Glomerular visceral epithelial cell (primary cell): ENCODE measurements around the gene ZNF326.

Experiments used
- DNase-seq: peaks from one replicate; pipeline ENCODE4 v3.0.0-alpha.2; 2016; ENCODE audit errors: extremely low spot score

The ZNF326 gene

GRCh38 chr1:90074566-90074965 lies 79.7 kb downstream of the ZNF326 start:
- DNase-seq = no peak

GRCh38 chr1:90074970-90075391 lies 80.1 kb downstream of the ZNF326 start:
- no peak for DNase-seq

GRCh38 chr1:90083995-90084394 lies 89.1 kb downstream of the ZNF326 start:
- DNase-seq = no peak
